GM10266 (cell line): Measurements from ENCODE around the gene NATD1.

Experiments used
- DNase-seq: peaks from one replicate; pipeline ENCODE4 v3.0.0; 2012; ENCODE audit errors: extremely low spot score
- TF ChIP-seq, protein P1 (sequence below): IDR thresholded peaks from 2 replicates; pipeline ENCODE4 v1.5.1; 2012; ENCODE audit warnings: mild to moderate bottlenecking, low read depth; ENCODE audit not compliant: control insufficient read depth, insufficient read depth; ENCODE audit errors: missing control alignments

NATD1 gene

DNA sequence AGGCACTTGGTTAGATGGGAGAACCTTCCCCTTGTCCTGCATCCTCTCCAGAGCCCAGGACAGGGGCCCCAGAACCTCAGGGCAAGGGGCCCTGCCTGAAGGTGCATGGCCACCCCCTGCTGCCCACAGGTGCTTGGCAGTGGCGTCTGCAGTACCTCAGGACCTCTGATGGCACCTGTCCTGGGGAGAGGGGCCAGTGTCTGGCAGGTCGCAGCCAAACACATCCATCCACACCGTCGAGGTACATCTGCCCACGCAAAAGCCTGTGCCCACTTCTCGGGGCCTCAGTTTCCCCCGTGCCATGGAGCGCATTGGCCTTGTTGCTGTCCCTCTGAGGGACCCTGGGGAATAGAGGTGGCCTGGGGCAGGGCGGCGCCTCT, 40.6 kb upstream of the NATD1 start:
- TF ChIP-seq, protein P1, sequence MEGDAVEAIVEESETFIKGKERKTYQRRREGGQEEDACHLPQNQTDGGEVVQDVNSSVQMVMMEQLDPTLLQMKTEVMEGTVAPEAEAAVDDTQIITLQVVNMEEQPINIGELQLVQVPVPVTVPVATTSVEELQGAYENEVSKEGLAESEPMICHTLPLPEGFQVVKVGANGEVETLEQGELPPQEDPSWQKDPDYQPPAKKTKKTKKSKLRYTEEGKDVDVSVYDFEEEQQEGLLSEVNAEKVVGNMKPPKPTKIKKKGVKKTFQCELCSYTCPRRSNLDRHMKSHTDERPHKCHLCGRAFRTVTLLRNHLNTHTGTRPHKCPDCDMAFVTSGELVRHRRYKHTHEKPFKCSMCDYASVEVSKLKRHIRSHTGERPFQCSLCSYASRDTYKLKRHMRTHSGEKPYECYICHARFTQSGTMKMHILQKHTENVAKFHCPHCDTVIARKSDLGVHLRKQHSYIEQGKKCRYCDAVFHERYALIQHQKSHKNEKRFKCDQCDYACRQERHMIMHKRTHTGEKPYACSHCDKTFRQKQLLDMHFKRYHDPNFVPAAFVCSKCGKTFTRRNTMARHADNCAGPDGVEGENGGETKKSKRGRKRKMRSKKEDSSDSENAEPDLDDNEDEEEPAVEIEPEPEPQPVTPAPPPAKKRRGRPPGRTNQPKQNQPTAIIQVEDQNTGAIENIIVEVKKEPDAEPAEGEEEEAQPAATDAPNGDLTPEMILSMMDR, result no peak
- no peak for DNase-seq

DNA sequence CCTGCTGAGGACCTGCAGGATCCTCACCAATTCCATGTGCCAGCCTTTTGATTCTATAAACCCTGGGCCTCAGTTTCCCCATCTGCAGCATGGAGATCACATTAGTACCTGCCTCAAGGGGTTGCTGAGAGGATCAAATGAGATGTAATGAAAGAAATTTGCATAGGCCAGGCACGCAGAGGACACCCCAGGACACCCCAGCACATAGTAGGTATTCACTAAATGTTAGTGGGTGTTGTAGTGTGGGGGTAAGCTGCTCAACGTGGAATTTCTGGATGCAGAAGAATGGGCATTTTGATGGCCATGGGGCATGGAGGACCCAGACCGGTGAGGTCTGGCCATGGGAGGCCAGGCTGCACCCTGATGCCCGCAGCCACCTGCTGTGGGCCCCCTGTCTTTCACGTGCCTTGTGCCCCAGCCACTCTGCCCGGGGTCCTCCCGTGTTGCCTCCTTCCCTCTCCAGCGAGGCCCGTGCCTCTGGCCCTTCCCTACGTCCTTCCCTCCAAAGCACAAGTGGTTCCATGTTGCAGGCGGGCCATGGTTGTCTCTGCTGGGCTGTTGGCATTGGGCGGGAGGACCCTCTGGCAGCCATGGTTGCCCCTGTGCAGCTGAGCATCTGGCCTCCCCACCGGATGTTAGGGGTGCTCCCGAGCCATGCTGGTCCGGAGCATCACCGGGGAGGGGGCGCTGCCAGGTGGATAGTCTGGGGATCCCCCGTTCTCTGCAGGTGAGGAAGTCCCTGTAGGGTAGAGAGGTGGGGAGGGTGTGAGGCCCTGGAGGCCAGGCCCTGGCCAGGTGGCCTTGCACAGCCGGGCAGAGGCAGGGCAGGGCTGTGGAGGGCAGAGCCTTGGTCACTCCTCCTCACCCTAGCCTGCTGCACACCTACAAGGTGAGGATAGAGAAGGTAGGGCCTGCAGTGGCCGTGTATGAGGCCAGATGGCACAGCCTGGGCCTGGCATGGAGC, 39.9 kb upstream of the NATD1 start:
- TF ChIP-seq, protein P1, result no peak
- no peak for DNase-seq

DNA sequence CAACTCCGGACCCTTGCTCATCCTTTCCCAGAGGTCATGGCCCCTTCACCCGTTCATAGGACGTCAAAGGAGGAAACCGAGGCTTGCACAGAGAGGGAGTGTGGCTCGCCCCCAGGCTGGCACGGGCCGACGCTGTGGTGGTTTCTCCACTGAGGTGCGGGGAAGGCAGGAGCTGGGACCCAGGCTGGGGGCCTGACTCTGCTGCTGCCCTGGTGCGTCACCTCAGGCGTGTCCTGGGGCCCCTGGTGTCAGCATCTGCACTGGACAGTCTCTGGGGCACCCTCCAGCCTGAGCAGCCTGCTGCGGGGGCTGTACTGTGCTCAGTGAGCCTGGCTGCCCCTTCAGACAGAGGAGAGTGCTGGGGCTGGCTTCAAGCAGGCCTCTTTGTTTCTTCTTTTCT, 38.7 kb upstream of the NATD1 start:
- DNase-seq, result no peak
- TF ChIP-seq, protein P1, result no peak

DNA sequence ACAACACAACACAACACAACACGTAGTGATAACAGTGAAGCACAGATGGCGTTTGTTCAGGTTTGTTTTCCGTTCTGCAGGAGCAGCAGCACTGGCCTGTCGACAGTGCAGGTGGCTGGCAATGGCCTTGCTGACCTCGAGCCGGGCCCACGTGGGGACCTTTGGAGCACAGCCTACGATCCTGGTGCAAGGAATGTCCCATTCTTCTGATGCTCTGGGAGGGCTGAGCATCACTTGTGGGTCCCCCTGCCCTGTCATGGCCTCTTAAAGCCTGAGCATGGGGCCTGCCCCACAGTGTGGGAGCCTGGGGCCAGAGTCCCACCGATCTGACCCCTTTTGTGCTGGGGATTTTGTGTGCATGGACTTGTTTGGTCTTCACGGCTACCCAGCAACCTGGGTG, 38.1 kb upstream of the NATD1 start:
- no peak for DNase-seq
- TF ChIP-seq, protein P1, result no peak

DNA sequence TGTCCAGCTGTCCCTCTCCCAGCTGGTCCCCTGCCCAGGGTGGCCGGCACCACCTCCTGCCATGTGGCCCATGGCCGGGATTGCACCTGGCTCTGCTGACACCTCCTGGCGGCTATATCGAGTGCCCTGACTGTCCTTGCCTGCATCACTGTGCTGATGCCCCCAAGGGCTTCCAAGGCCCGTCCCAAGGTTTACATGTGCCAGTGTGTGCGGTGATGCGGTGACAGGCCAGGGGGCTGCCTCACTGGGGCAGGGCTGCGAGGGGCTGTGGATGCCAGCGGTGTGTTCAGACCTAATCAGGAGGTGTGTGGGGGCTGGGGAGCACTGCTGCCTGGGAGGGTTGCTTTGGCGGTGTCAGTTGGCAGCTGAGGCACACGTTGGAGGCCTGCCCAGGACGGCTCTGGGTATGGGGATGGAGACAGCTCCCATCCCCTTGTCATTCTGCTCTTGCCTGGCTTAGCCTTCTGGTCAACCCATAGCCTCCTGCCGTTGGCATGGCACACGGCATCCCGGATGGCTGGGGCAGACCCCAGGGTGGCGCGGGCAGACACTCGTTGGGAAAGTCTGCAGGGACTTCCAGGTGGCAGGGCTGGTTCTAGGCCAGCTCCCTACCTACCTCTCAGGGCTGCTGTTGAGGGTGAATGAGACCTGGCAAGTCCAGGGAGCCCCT, 36.8 kb upstream of the NATD1 start:
- TF ChIP-seq, protein P1, result no peak
- DNase-seq, result no peak

DNA sequence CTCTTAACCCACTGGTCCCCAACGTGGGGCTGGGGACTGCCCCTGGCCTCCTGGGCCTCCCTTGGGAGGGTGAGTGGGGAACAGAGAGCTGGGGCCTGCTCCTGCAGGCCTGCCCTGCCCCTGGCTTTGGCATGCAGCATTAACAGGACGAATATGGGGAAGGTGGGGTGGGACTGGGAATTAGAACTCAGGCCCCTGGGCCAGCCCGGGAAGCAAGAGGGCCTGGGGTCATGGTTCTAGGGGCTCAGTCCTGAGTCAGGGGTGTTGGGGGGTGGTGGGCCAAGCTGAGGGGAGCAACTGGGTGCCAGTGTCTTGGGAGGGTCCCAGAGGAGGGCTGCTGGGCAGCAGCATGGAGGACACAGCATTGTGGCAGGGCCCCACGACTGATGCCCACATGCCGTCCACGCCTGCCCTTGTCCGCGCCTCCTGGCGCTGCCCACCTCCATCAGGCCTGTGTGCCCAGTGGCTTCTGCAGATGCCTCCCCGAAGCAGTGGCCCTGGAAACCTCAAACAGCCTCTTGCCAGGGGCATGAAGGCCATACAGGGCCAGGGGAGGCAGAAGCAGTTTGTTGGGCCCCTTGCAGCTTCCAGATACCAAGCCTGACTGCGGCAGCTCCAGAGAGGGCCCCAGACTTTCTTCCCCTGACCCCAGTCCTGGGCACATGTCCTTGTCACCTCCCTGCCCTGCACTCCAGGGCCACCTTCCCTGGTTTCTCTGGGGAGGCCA, 36.1 kb upstream of the NATD1 start:
- no peak for DNase-seq
- TF ChIP-seq, protein P1, result no peak
